AG04449 (cell line): ENCODE measurements around the gene CXADR.

Source experiments
- CTCF ChIA-PET: fragments of 350-600 bp; formaldehyde crosslinking; extraction: SDS; loops from one replicate; lab custom pipeline; 2021; ENCODE audit warnings: antibody characterized with exemption; lab: Yijun Ruan, JAX
- POLR2A ChIA-PET: fragments of 400-600, 350-600 bp; formaldehyde crosslinking; extraction: SDS; loops from one replicate; lab custom pipeline; 2020; ENCODE audit warnings: antibody characterized with exemption, inconsistent platforms; lab: Yijun Ruan, JAX
- DNase-seq: peaks from one replicate; pipeline ENCODE4 v3.0.0-alpha.2; 2010; ENCODE audit warnings: low read depth, low spot score
- H3K4me3 ChIP-seq: 2 replicates; pipeline ENCODE4 v1.5.1; 2011; ENCODE audit warnings: low read depth, mild to moderate bottlenecking, control low read depth, low read length
- TF ChIP-seq, protein P1 (sequence below): IDR thresholded peaks from one replicate; pipeline ENCODE4 v1.5.1; 2011; ENCODE audit warnings: mild to moderate bottlenecking, moderate library complexity, low read length, control low read depth, inconsistent platforms; ENCODE audit not compliant: insufficient read depth; ENCODE audit errors: missing control alignments

CXADR gene

DNA sequence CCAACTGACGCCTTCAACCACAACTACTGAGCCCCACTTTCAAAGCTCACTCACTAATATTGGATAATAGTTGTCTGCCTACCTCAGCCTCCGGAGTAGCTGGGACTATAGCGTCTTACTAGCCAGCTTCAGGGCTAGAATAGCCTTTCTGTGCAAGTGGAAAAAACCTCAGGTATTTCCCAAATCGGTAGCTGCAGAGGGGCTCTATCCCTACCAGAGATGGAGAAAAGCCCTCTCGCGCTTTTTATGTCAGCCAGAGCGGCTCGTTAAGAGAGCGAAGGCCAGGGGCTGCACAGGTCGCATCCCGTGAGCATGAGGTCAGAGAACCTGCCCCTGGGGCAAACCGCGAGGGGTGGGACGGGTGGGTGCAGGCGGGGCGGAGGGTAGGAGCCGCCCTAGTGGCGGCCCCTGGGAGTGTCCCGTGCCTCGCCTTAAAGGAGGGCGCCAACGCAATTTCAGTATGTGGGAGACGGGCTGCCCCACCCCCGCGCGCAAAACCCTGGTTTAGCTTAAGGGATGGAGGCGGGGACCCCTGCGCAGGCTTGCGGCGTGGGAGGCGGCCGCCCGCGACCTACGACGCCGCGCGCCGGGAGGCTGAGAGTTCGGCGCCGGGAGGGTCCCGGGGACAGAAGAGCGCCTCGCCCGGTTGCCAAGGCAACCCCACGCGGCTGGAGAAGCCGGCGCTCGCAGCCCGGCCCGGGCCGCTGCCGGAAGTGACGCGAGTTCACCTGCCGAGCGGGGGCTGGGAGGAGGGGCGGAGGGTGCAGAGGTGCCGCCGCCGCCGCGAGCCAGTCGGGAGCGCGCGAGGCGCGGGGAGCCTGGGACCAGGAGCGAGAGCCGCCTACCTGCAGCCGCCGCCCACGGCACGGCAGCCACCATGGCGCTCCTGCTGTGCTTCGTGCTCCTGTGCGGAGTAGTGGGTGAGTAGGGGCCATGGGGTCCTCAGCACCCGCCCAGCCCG is at the start of gene CXADR:
CXADR (plus strand) TSS at position 791 of the 961 bp plus-strand sequence; CDS start at position 878, 87 bp downstream.
- POLR2A ChIA-PET: no interaction called here
- no peak for DNase-seq
- H3K4me3 ChIP-seq: peak within 1 kb of the TSS; percentile 47
- TF ChIP-seq, protein P1, sequence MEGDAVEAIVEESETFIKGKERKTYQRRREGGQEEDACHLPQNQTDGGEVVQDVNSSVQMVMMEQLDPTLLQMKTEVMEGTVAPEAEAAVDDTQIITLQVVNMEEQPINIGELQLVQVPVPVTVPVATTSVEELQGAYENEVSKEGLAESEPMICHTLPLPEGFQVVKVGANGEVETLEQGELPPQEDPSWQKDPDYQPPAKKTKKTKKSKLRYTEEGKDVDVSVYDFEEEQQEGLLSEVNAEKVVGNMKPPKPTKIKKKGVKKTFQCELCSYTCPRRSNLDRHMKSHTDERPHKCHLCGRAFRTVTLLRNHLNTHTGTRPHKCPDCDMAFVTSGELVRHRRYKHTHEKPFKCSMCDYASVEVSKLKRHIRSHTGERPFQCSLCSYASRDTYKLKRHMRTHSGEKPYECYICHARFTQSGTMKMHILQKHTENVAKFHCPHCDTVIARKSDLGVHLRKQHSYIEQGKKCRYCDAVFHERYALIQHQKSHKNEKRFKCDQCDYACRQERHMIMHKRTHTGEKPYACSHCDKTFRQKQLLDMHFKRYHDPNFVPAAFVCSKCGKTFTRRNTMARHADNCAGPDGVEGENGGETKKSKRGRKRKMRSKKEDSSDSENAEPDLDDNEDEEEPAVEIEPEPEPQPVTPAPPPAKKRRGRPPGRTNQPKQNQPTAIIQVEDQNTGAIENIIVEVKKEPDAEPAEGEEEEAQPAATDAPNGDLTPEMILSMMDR: peak; percentile 4
- CTCF ChIA-PET: interaction anchor here (0.6 to 1.6 kb wide), 4 partner anchors 10 to 125 kb away, joined by 3 read pairs; no protein-coding TSS in a partner anchor

DNA sequence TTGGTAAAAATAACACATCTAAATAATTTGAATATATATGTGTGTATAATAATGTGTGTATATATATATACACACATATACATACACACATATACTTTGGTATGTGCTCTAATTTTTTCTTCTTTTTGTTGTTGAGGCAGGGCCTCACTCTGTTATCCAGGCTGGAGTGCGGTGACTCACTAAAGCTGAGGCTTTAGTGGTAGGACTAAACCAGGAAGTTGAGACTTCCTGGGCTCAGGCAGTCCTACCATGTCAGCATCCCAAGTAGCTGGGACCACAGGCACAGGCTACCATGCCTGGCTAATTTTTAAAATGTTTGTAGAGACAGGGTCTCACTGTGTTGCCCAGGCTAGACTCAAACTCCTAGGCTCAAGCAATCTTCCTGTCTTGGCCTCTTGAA is 46.7 kb upstream of the CXADR start:
- CTCF ChIA-PET: no interaction called here
- POLR2A ChIA-PET: no interaction called here
- DNase-seq: no peak
- H3K4me3 ChIP-seq: no peak overlapping the region
- TF ChIP-seq, protein P1: no peak

DNA sequence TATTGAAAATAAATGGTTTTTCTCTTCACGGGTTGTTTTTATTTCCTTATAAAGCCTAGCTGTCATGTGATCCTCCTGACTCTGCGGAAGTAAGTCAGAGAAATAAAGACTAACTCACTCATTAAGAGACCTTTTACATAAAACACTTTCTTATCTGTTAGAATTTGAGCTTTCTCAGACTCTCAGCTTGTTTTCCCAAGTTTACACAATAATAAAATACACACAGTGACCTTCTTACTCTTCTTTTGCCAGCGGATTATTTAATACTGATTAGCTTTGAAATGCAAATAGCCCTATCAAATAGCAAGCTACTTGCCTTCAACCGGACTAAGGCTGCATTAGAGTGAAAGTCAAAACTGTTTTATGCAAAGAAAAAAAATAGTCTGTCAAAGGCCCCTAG is 45.5 kb upstream of the CXADR start:
- no peak for DNase-seq
- ChIA-PET CTCF (no interaction called here), POLR2A (no interaction called here)
- TF ChIP-seq, protein P1: no peak
- H3K4me3 ChIP-seq: no peak overlapping the region

DNA sequence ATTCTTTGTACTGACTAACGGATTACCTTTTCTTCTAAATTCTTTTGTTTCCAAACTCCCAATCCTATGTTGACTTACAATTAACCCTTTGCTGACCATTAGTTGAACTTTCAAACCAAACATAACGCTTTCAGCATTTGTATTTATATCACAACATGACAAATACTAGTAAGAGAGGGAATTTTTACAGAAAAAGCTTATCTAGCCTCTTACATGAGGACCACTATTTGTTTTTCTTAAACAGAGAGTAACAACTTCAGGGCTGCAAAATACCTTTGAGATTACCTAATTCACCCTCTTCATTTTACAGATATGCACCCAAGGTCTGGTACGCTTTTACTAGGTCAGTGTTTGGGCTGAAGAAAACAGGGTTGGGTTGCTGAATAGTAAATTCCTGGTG is 45.0 kb upstream of the CXADR start:
- POLR2A ChIA-PET: no interaction called here
- H3K4me3 ChIP-seq: no peak overlapping the region
- no peak for DNase-seq
- CTCF ChIA-PET: no interaction called here
- TF ChIP-seq, protein P1: no peak

DNA sequence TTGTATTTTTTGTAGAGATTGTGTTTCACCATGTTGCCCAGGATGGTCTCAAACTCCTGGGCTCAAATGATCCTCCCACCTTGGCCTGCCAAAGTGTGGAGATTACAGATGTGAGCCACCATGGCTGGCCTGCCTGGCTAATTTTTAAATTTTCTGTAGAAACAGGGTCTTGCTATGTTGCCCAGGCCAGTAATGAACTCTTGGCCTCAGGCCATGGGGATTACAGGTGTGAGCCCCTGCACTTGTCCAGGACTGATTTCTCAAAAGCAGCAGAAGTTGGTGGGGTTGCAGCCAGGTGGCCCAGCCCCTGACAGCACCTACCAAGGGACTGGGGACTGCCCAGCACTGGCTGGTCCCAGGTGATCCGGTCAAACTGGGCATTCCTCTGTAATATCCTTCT is 44.1 kb upstream of the CXADR start:
- no peak overlapping the region for H3K4me3 ChIP-seq
- ChIA-PET CTCF (no interaction called here), POLR2A (no interaction called here)
- DNase-seq: no peak
- TF ChIP-seq, protein P1: no peak

DNA sequence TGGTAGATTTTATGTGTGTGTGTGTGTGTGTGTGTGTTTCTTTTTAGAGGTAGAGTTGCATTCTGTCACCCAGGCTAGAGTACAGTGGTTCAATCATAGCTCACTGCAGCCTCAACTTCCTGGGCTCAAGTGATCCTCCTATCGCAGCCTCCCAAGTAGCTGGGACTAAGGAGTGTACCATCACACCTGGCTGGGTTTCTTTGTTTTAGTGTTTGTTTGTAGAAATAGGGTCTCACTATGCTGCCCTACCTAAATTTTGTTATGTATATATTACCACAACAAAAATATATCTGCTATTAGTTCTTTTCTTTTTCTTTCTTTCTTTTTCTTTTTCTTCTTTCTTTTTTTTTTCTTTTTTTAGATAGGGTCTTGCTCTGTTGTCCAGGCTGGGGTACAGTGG is 43.1 kb upstream of the CXADR start:
- TF ChIP-seq, protein P1: no peak
- DNase-seq: no peak
- no peak overlapping the region for H3K4me3 ChIP-seq
- CTCF ChIA-PET: no interaction called here
- POLR2A ChIA-PET: no interaction called here
